ENCODE results near the gene CLNK. TPM values are rescaled to one million over a fixed set of nuclear protein-coding genes. Genes with fewer than 3 reads are reported as not detected.

CLNK gene
- total and polyA plus RNA-seq, 2 of the 13 experiments (the other 11 are each of a cell fraction or from before 2014, with no cell fraction given) = not detected

- no peak for TF ChIP-seq SALL2 (CRISPR knock-in tag; IDR thresholded peaks at IDR 0.05)
- no peak for TF ChIP-seq ELF3 (CRISPR knock-in tag; IDR thresholded peaks at IDR 0.05)
- TF ChIP-seq FOXC1 (CRISPR knock-in tag; IDR thresholded peaks at IDR 0.05; ENCODE audit: borderline replicate concordance) = no peak
- TF ChIP-seq PAF1 (CRISPR knock-in tag; IDR thresholded peaks at IDR 0.05) = no peak
- no peak for TF ChIP-seq HMG20A (CRISPR knock-in tag; IDR thresholded peaks at IDR 0.05; ENCODE audit: borderline replicate concordance)
- no peak for TF ChIP-seq RBAK (CRISPR knock-in tag; IDR thresholded peaks at IDR 0.05)
- no peak for TF ChIP-seq MIXL1 (CRISPR knock-in tag; IDR thresholded peaks at IDR 0.05)
- TF ChIP-seq NFIC (IDR thresholded peaks at IDR 0.05; ENCODE audit: low read length) = no peak
- no peak for TF ChIP-seq ZFY (CRISPR knock-in tag; IDR thresholded peaks at IDR 0.05)
- no peak for TF ChIP-seq FOSL1 (CRISPR knock-in tag; IDR thresholded peaks at IDR 0.05; ENCODE audit: borderline replicate concordance)
- no peaks in the 10 kb centered on the region for H4K20me1 ChIP-seq (ENCODE audit: insufficient read depth, low read length)
- no peak overlapping the region for H3K4me2 ChIP-seq (ENCODE audit: low read depth, low read length)
- ChIA-PET CTCF (ENCODE audit: low intra/inter-chr PET ratio, low total read pairs) (no interaction called here), POLR2A (no interaction called here)
- H3K9ac ChIP-seq (ENCODE audit: insufficient read depth, low read depth, low read length) = no peak overlapping the region
- H3K4me3 ChIP-seq (replicated peaks in 1 of 3; ENCODE audit: insufficient read depth in 1 of 3, low read depth in 2 of 3, low read length in 3 of 3) = no peak overlapping the region
- H2AFZ ChIP-seq (ENCODE audit: low read length) = no peak overlapping the region
- DNase-seq (ENCODE audit: low spot score) = no peak
- ATAC-seq = no peak
- no peaks in the 10 kb centered on the region for H3K4me1 ChIP-seq (ENCODE audit: insufficient read depth, low read length)
- FAIRE-seq = no peak
- in situ Hi-C loops (cut with HindIII; ENCODE audit: extremely low pct_ligation_motif_present, low pct_unique_long_range_greater_than_20kb) (no loop called here), intact Hi-C loops (cut with micrococcal nuclease; ENCODE audit: unreplicated experiment) (no loop called here)
- no peaks in the 10 kb centered on the region for H3K79me2 ChIP-seq (ENCODE audit: insufficient read depth, low read length)
- BruUV-seq (replicated peaks) = no TSS peak
- WGBS (ENCODE audit: low lambda C conversion rate) = 5% methylated on average over 5 of the region's 5 CpGs
- H3K27ac ChIP-seq (ENCODE audit: extremely low read length, insufficient read depth, low read length) = no peak overlapping the region
- H3K36me3 ChIP-seq (replicated peaks in 1 of 2; ENCODE audit: control insufficient read depth in 1 of 2, insufficient read depth in 2 of 2, low read length in 2 of 2) = no peaks in the 10 kb centered on the region
- no peaks in the 10 kb centered on the region for H3K27me3 ChIP-seq (ENCODE audit: control insufficient read depth in 1 of 2, insufficient read depth in 2 of 2, low read length in 2 of 2)
- H3K9me3 ChIP-seq (ENCODE audit: low read length) = no peaks in the 10 kb centered on the region
Measured at GRCh38 chr4:10470505-10470904, 214.1 kb downstream of the CLNK start.

GRCh38 chr4:10466161-10466560, 218.4 kb downstream of the CLNK start:
- FAIRE-seq = no peak
- no peaks in the 10 kb centered on the region for H3K9me3 ChIP-seq (ENCODE audit: low read length)
- no peaks in the 10 kb centered on the region; a peak in 1 of 5 replicates for H3K27me3 ChIP-seq (ENCODE audit: control insufficient read depth in 1 of 2, insufficient read depth in 2 of 2, low read length in 2 of 2)
- in situ Hi-C loops (cut with HindIII; ENCODE audit: extremely low pct_ligation_motif_present, low pct_unique_long_range_greater_than_20kb) = no loop called here
- no peaks in the 10 kb centered on the region for H3K4me1 ChIP-seq (ENCODE audit: insufficient read depth, low read length)
- H3K9ac ChIP-seq (ENCODE audit: insufficient read depth, low read depth, low read length) = no peak overlapping the region
- H3K79me2 ChIP-seq (ENCODE audit: insufficient read depth, low read length) = no peaks in the 10 kb centered on the region
- no peaks in the 10 kb centered on the region for H3K36me3 ChIP-seq (replicated peaks in 1 of 2; ENCODE audit: control insufficient read depth in 1 of 2, insufficient read depth in 2 of 2, low read length in 2 of 2)
- no peaks in the 10 kb centered on the region for H4K20me1 ChIP-seq (ENCODE audit: insufficient read depth, low read length)
- ATAC-seq = no peak
- ChIA-PET POLR2A (no interaction called here), CTCF (ENCODE audit: low intra/inter-chr PET ratio, low total read pairs) (no interaction called here)
- H3K27ac ChIP-seq (ENCODE audit: extremely low read length, insufficient read depth, low read length) = no peak overlapping the region
- no peak overlapping the region for H2AFZ ChIP-seq (ENCODE audit: low read length)
- no peak for TF ChIP-seq CBX5 (CRISPR knock-in tag; IDR thresholded peaks at IDR 0.05; ENCODE audit: borderline replicate concordance)
- TF ChIP-seq ZNF501 (CRISPR knock-in tag; IDR thresholded peaks at IDR 0.05) = no peak
- TF ChIP-seq SALL2 (CRISPR knock-in tag; IDR thresholded peaks at IDR 0.05) = no peak
- TF ChIP-seq ZNF432 (CRISPR knock-in tag; IDR thresholded peaks at IDR 0.05; ENCODE audit: borderline replicate concordance) = no peak
- TF ChIP-seq ZNF775 (CRISPR knock-in tag; IDR thresholded peaks at IDR 0.05; ENCODE audit: borderline replicate concordance) = no peak
- no peak for TF ChIP-seq KLF11 (CRISPR knock-in tag; IDR thresholded peaks at IDR 0.05)
- TF ChIP-seq PRPF4 (IDR thresholded peaks at IDR 0.05; ENCODE audit: low read depth, low read length, poor library complexity, severe bottlenecking) = no peak
- TF ChIP-seq NR2F6 (IDR thresholded peaks at IDR 0.05) = no peak
- no peak for TF ChIP-seq NR2F6 (CRISPR knock-in tag; IDR thresholded peaks at IDR 0.05)
- TF ChIP-seq ZSCAN20 (CRISPR knock-in tag; IDR thresholded peaks at IDR 0.05; ENCODE audit: borderline replicate concordance) = no peak
- TF ChIP-seq RORA (CRISPR knock-in tag; IDR thresholded peaks at IDR 0.05) = no peak
- no peak for TF ChIP-seq SRSF4 (IDR thresholded peaks at IDR 0.05; ENCODE audit: low read depth, low read length, poor library complexity, severe bottlenecking)
- TF ChIP-seq STAG1 (CRISPR knock-in tag; IDR thresholded peaks at IDR 0.05) = no peak
- no peak for TF ChIP-seq SAP130 (CRISPR knock-in tag; IDR thresholded peaks at IDR 0.05; ENCODE audit: low read depth)
- TF ChIP-seq ZNF776 (CRISPR knock-in tag; IDR thresholded peaks at IDR 0.05) = no peak
- no peak for TF ChIP-seq THYN1 (CRISPR knock-in tag; IDR thresholded peaks at IDR 0.05; ENCODE audit: borderline replicate concordance, low read depth)
- no peak for TF ChIP-seq KDM6A (CRISPR knock-in tag; IDR thresholded peaks at IDR 0.05; ENCODE audit: low read depth)
- intact Hi-C loops (cut with micrococcal nuclease; ENCODE audit: unreplicated experiment) = loop anchor here (10.0 kb wide), 1 partner anchor 69 kb away; no protein-coding TSS in a partner anchor
- DNase-seq (ENCODE audit: low spot score) = no peak
- no peak overlapping the region for H3K4me3 ChIP-seq (replicated peaks in 1 of 3; ENCODE audit: insufficient read depth in 1 of 3, low read depth in 2 of 3, low read length in 3 of 3)
- H3K4me2 ChIP-seq (ENCODE audit: low read depth, low read length) = no peak overlapping the region
- WGBS (ENCODE audit: low lambda C conversion rate) = 44% methylated on average over 5 of the region's 5 CpGs
- BruUV-seq (replicated peaks) = no TSS peak
